GM23338 (cell line): ENCODE data around the gene FAM20C. TPM values are rescaled to one million over a fixed set of nuclear protein-coding genes. Genes with fewer than 3 reads are reported as not detected.

ENCODE experiments used
- ATAC-seq: fragments of 200-7000 bp; cut with Tn5 transposase; 3 replicates; pipeline ENCODE4 v1.9.1; 2020
- DNase-seq: peaks from one replicate; pipeline ENCODE4 v3.0.0-alpha.2; 2015; ENCODE audit warnings: low spot score
- H2AFZ ChIP-seq: fragments of 200-600 bp; sonication (generic); 2 replicates; pipeline ENCODE4 v1.8.0; 2016; ENCODE audit warnings: antibody characterized with exemption, mild to moderate bottlenecking, moderate library complexity
- H3F3A ChIP-seq: fragments of 200-600 bp; sonication (generic); replicated peaks from 2 replicates; pipeline ENCODE4 v1.8.0; 2017; ENCODE audit warnings: antibody characterized with exemption, mixed run types, low read depth
- H3K27ac ChIP-seq: fragments of 200-600 bp; sonication (generic); 2 replicates; pipeline ENCODE4 v1.6.1; 2016; ENCODE audit warnings: low read depth
- H3K27me3 ChIP-seq: fragments of 200-600 bp; sonication (generic); 2 replicates; pipeline ENCODE4 v1.8.0; 2016; ENCODE audit warnings: mild to moderate bottlenecking, mixed run types, moderate library complexity; ENCODE audit not compliant: insufficient read depth
- H3K36me3 ChIP-seq: fragments of 200-600 bp; sonication (generic); 2 replicates; pipeline ENCODE4 v1.8.0; 2016; ENCODE audit warnings: mild to moderate bottlenecking; ENCODE audit not compliant: insufficient read depth
- H3K4me1 ChIP-seq: fragments of 200-600 bp; sonication (generic); 2 replicates; pipeline ENCODE4 v1.8.0; 2016; ENCODE audit warnings: mild to moderate bottlenecking, moderate library complexity; ENCODE audit not compliant: insufficient read depth
- H3K4me2 ChIP-seq: fragments of 200-600 bp; sonication (generic); 2 replicates; pipeline ENCODE4 v1.7.1; 2017; ENCODE audit warnings: mixed run types
- H3K4me3 ChIP-seq: fragments of 200-600 bp; sonication (generic); 2 replicates; pipeline ENCODE4 v1.6.1; 2016; ENCODE audit warnings: mixed run types
- H3K79me2 ChIP-seq: fragments of 200-600 bp; sonication (generic); replicated peaks from 2 replicates; pipeline ENCODE4 v1.8.0; 2017; ENCODE audit warnings: mild to moderate bottlenecking; ENCODE audit not compliant: insufficient read depth
- H3K9me2 ChIP-seq: fragments of 200-600 bp; sonication (generic); 2 replicates; pipeline ENCODE4 v1.8.0; 2017; ENCODE audit not compliant: insufficient read depth
- H4K20me1 ChIP-seq: fragments of 200-600 bp; sonication (generic); replicated peaks from 2 replicates; pipeline ENCODE4 v1.8.0; 2017; ENCODE audit warnings: mild to moderate bottlenecking; ENCODE audit not compliant: insufficient read depth
- H3K27ac Mint-ChIP-seq: 2 replicates; pipeline ENCODE4 v1.8.0; 2020; ENCODE audit warnings: inconsistent platforms, mild to moderate bottlenecking, moderate library complexity, mixed read lengths
- H3K27me3 Mint-ChIP-seq: 3 replicates; pipeline ENCODE4 v1.8.0; 2022; ENCODE audit warnings: low read depth, mild to moderate bottlenecking, moderate library complexity, mixed read lengths, inconsistent platforms; ENCODE audit not compliant: insufficient read depth, poor library complexity
- H3K36me3 Mint-ChIP-seq: 3 replicates; pipeline ENCODE4 v1.8.0; 2021; ENCODE audit warnings: low read depth, mild to moderate bottlenecking, inconsistent platforms, moderate library complexity, mixed read lengths
- H3K4me1 Mint-ChIP-seq: 3 replicates; pipeline ENCODE4 v1.8.0; 2020; ENCODE audit warnings: mild to moderate bottlenecking, inconsistent platforms, mixed read lengths
- H3K4me3 Mint-ChIP-seq: 3 replicates; pipeline ENCODE4 v1.8.0; 2021; ENCODE audit warnings: moderate library complexity, mild to moderate bottlenecking, inconsistent platforms, mixed read lengths
- H3K9me3 Mint-ChIP-seq: 3 replicates; pipeline ENCODE4 v1.8.0; 2020; ENCODE audit warnings: moderate library complexity, mild to moderate bottlenecking, inconsistent platforms, mixed read lengths
- CREB1 ChIP-seq: fragments of 250-450 bp; sonication (Bioruptor Pico); IDR thresholded peaks from 2 replicates; pipeline ENCODE4 v1.5.0; 2020; ENCODE audit warnings: low read depth, mild to moderate bottlenecking, moderate library complexity
- CTCF ChIP-seq, 2 experiments: fragments of 200-600 bp in 1 of 2; sonication (generic) in 1 of 2; conservative IDR thresholded peaks; 2 replicates each; pipeline versions ENCODE4 v1.5.1 to v1.6.1; 2016 to 2017; ENCODE audit warnings: antibody characterized with exemption in 2 of 2, low read depth in 2 of 2, mild to moderate bottlenecking in 2 of 2, moderate library complexity in 1 of 2
- EZH2 ChIP-seq: fragments of 200-600 bp; sonication (generic); IDR thresholded peaks from one replicate; pipeline ENCODE4 v1.8.0; 2017; ENCODE audit warnings: antibody characterized with exemption, mild to moderate bottlenecking, low read depth; ENCODE audit not compliant: unreplicated experiment
- EZH2phosphoT487 ChIP-seq: fragments of 200-600 bp; sonication (generic); IDR thresholded peaks from one replicate; pipeline ENCODE4 v1.8.1; 2018; ENCODE audit warnings: antibody characterized with exemption; ENCODE audit not compliant: unreplicated experiment
- JUNB ChIP-seq: IDR thresholded peaks from one replicate; pipeline ENCODE4 v1.6.1; 2016; ENCODE audit warnings: antibody characterized with exemption; ENCODE audit not compliant: unreplicated experiment
- NANOG ChIP-seq: IDR thresholded peaks from 2 replicates; pipeline ENCODE4 v1.6.1; 2016; ENCODE audit warnings: antibody characterized with exemption, borderline replicate concordance
- POLR2AphosphoS5 ChIP-seq: IDR thresholded peaks from 2 replicates; pipeline ENCODE4 v1.6.1; 2016; ENCODE audit warnings: antibody characterized with exemption, low read depth
- STAT1 ChIP-seq: IDR thresholded peaks from one replicate; pipeline ENCODE4 v1.6.1; 2016; ENCODE audit warnings: antibody characterized with exemption; ENCODE audit not compliant: unreplicated experiment
- ZNF114 ChIP-seq: fragments of 250-450 bp; sonication (Bioruptor Pico); IDR thresholded peaks from 2 replicates; pipeline ENCODE4 v1.5.0; 2020; ENCODE audit warnings: mild to moderate bottlenecking, moderate library complexity
- ZNF331 ChIP-seq: fragments of 250-450 bp; sonication (Bioruptor Pico); IDR thresholded peaks from 2 replicates; pipeline ENCODE4 v1.5.0; 2020; ENCODE audit warnings: low read depth, mild to moderate bottlenecking, moderate library complexity
- ZNF462 ChIP-seq: fragments of 250-450 bp; sonication (Bioruptor Pico); IDR thresholded peaks from 2 replicates; pipeline ENCODE4 v1.5.0; 2020; ENCODE audit warnings: mild to moderate bottlenecking, moderate library complexity
- polyA plus RNA-seq: library from polyadenylated mRNA; unstranded; fragments of >200 nt; fragmentation: Nextera tagmentation; extraction: Ambion mirVana; gene quantifications from 2 replicates; pipeline ENCODE4 v1.2.1, GENCODE V29; 2016
- total RNA-seq: library from RNA; depleted of rRNA; stranded (reverse); fragments of >200 nt; shearing (Covaris generic); gene quantifications from 2 replicates; pipeline ENCODE4 v1.2.3, GENCODE V29; 2014
- TF ChIP-seq, protein P1 (sequence below): IDR thresholded peaks from 2 replicates; pipeline ENCODE4 v1.6.1; 2016; ENCODE audit warnings: antibody characterized with exemption
- TF ChIP-seq, protein P2 (sequence below): IDR thresholded peaks from one replicate; pipeline ENCODE4 v1.6.1; 2018; ENCODE audit warnings: antibody characterized with exemption; ENCODE audit not compliant: unreplicated experiment

FAM20C gene
- total and polyA plus RNA-seq, 2 experiments from 2014 or later = 7.6 to 24.8 TPM

- Mint-ChIP-seq H3K27ac (no peak overlapping the region), H3K4me1 (peaks cover 13% of the 10 kb centered on the region), H3K4me3 (no peak overlapping the region), H3K36me3 (peaks cover 83% of the 10 kb centered on the region), H3K9me3 (peaks cover 13% of the 10 kb centered on the region), H3K27me3 (peaks cover 25% of the 10 kb centered on the region)
- no peaks in the 10 kb centered on the region for H3K27me3 ChIP-seq
- H3K79me2 ChIP-seq = no peaks in the 10 kb centered on the region
- TF ChIP-seq POLR2AphosphoS5 = no peak
- TF ChIP-seq, protein P1, sequence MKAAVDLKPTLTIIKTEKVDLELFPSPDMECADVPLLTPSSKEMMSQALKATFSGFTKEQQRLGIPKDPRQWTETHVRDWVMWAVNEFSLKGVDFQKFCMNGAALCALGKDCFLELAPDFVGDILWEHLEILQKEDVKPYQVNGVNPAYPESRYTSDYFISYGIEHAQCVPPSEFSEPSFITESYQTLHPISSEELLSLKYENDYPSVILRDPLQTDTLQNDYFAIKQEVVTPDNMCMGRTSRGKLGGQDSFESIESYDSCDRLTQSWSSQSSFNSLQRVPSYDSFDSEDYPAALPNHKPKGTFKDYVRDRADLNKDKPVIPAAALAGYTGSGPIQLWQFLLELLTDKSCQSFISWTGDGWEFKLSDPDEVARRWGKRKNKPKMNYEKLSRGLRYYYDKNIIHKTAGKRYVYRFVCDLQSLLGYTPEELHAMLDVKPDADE = no peak
- TF ChIP-seq CREB1 = no peak
- no peak for TF ChIP-seq ZNF462
- TF ChIP-seq STAT1 = no peak
- no peak for TF ChIP-seq NANOG
- no peak for TF ChIP-seq ZNF331 (CRISPR knock-in tag)
- TF ChIP-seq EZH2phosphoT487 = no peak
- TF ChIP-seq, protein P2, sequence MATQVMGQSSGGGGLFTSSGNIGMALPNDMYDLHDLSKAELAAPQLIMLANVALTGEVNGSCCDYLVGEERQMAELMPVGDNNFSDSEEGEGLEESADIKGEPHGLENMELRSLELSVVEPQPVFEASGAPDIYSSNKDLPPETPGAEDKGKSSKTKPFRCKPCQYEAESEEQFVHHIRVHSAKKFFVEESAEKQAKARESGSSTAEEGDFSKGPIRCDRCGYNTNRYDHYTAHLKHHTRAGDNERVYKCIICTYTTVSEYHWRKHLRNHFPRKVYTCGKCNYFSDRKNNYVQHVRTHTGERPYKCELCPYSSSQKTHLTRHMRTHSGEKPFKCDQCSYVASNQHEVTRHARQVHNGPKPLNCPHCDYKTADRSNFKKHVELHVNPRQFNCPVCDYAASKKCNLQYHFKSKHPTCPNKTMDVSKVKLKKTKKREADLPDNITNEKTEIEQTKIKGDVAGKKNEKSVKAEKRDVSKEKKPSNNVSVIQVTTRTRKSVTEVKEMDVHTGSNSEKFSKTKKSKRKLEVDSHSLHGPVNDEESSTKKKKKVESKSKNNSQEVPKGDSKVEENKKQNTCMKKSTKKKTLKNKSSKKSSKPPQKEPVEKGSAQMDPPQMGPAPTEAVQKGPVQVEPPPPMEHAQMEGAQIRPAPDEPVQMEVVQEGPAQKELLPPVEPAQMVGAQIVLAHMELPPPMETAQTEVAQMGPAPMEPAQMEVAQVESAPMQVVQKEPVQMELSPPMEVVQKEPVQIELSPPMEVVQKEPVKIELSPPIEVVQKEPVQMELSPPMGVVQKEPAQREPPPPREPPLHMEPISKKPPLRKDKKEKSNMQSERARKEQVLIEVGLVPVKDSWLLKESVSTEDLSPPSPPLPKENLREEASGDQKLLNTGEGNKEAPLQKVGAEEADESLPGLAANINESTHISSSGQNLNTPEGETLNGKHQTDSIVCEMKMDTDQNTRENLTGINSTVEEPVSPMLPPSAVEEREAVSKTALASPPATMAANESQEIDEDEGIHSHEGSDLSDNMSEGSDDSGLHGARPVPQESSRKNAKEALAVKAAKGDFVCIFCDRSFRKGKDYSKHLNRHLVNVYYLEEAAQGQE = no peak
- no peak for TF ChIP-seq CTCF (conservative IDR thresholded peaks at IDR 0.05; ENCODE audit: low read depth in 2 of 2)
- no peak for TF ChIP-seq ZNF114 (CRISPR knock-in tag)
- no peak for TF ChIP-seq JUNB
- TF ChIP-seq EZH2 = no peak
- H3K4me3 ChIP-seq = no peak overlapping the region
- no peaks in the 10 kb centered on the region; the same call in 1 of the 2 replicates for H3K36me3 ChIP-seq
- DNase-seq (no peak), ATAC-seq (no peak)
- no peak overlapping the region for H2AFZ ChIP-seq
- H3K4me1 ChIP-seq = no peaks in the 10 kb centered on the region
- H3F3A ChIP-seq = 0 out of 2 replicates have a peak, but pooled peaks cover 5% of the 10 kb centered on the region
- H3K27ac ChIP-seq = no peak overlapping the region
- no peak overlapping the region for H3K4me2 ChIP-seq
- H4K20me1 ChIP-seq = no peaks in the 10 kb centered on the region; the same call in 1 of the 2 replicates
- H3K9me2 ChIP-seq = no peaks in the 10 kb centered on the region
These were observed 12.0 kb downstream of the FAM20C start for GRCh38 chr7:204326-204725.
